Panc1 (cell line): ENCODE measurements around the gene MACROD2. TPM values are rescaled to one million over a fixed set of nuclear protein-coding genes. Genes with fewer than 3 reads are reported as not detected.

ENCODE experiments used
- ATAC-seq: fragments of 200-7000 bp; cut with Tn5 transposase; 2 replicates; pipeline ENCODE4 v1.9.1; 2020; ENCODE audit warnings: mild to moderate bottlenecking, moderate library complexity
- BruUV-seq: library from RNA; stranded (reverse); fragments of 400-500 nt; replicated peaks from 2 replicates; lab custom pipeline; 2021; lab: Mats Ljungman, UMichigan
- CTCF ChIA-PET: fragments of 300-600 bp; sonication (Branson Sonifier 250); formaldehyde crosslinking; loops from one replicate; lab custom pipeline; 2022; ENCODE audit warnings: antibody characterized with exemption; lab: Charles Lee
- POLR2A ChIA-PET: fragments of 300-600 bp; sonication (Branson Sonifier 250); formaldehyde crosslinking; loops from one replicate; lab custom pipeline; 2022; ENCODE audit warnings: antibody characterized with exemption; lab: Charles Lee
- DNase-seq: peaks from one replicate; pipeline ENCODE4 v3.0.0-alpha.2; 2010; ENCODE audit warnings: low read depth, low spot score
- H3K27ac ChIP-seq: 2 replicates; pipeline ENCODE4 v1.5.1; 2011; ENCODE audit warnings: mild to moderate bottlenecking, low read length, inconsistent platforms
- H3K27me3 ChIP-seq: fragments of 200-500 bp; sonication (Bioruptor generic); 2 replicates; pipeline ENCODE4 v1.6.0; 2014; ENCODE audit warnings: low read length, inconsistent platforms; ENCODE audit not compliant: control insufficient read depth, insufficient read depth
- H3K36me3 ChIP-seq: fragments of 200-500 bp; sonication (Bioruptor generic); 2 replicates; pipeline ENCODE4 v1.5.1; 2014; ENCODE audit warnings: inconsistent platforms, mild to moderate bottlenecking, low read length, moderate library complexity; ENCODE audit not compliant: control insufficient read depth, insufficient read depth
- H3K4me1 ChIP-seq: 2 replicates; pipeline ENCODE4 v1.5.1; 2011; ENCODE audit warnings: inconsistent platforms, mild to moderate bottlenecking, low read length, moderate library complexity; ENCODE audit not compliant: control insufficient read depth, insufficient read depth
- H3K4me3 ChIP-seq, 2 experiments: 2 replicates each; pipeline ENCODE4 v1.5.1; 2011 to 2012; ENCODE audit warnings: low read depth in 2 of 2, low read length in 2 of 2, mild to moderate bottlenecking in 2 of 2, inconsistent platforms in 1 of 2, moderate library complexity in 1 of 2
- H3K9me3 ChIP-seq: fragments of 200-500 bp; sonication (Bioruptor generic); 2 replicates; pipeline ENCODE4 v1.5.1; 2014; ENCODE audit warnings: low read depth, mild to moderate bottlenecking, inconsistent platforms, low read length, moderate library complexity; ENCODE audit not compliant: control insufficient read depth, insufficient read depth
- CTCF ChIP-seq: fragments of 450-650 bp; IDR thresholded peaks from 2 replicates; pipeline ENCODE4 v1.5.1; 2017; ENCODE audit warnings: mild to moderate bottlenecking
- POLR2AphosphoS5 ChIP-seq: IDR thresholded peaks from 2 replicates; pipeline ENCODE4 v1.6.1; 2012; ENCODE audit warnings: mild to moderate bottlenecking, low read depth, low read length, moderate library complexity
- REST ChIP-seq, 2 experiments: IDR thresholded peaks; 2 replicates each; pipeline ENCODE4 v1.6.1; 2011 to 2012; ENCODE audit warnings: low read depth in 2 of 2, control low read depth in 1 of 2, low read length in 1 of 2, mild to moderate bottlenecking in 1 of 2, moderate library complexity in 1 of 2; ENCODE audit not compliant: insufficient read depth in 1 of 2
- SIN3A ChIP-seq: IDR thresholded peaks from 2 replicates; pipeline ENCODE4 v1.6.1; 2012; ENCODE audit warnings: low read depth, mild to moderate bottlenecking, low read length, moderate library complexity, borderline replicate concordance; ENCODE audit not compliant: insufficient read depth
- TCF7L2 ChIP-seq: IDR thresholded peaks from 2 replicates; pipeline ENCODE4 v1.6.1; 2011; ENCODE audit warnings: mild to moderate bottlenecking, low read depth, low read length, inconsistent platforms
- in situ Hi-C: cut with HindIII; loops from 2 replicates; pipeline ENCODE4 v1.10.0; 2016; ENCODE audit warnings: low sequenced_read_pairs, low pct_unique_long_range_greater_than_20kb
- intact Hi-C: fragments of 100-400 bp; cut with micrococcal nuclease; formaldehyde crosslinking; loops from one replicate; pipeline ENCODE4 v1.10.0; 2022; ENCODE audit not compliant: unreplicated experiment
- total RNA-seq: library from RNA; stranded (reverse); gene quantifications from one replicate; pipeline ENCODE4 v1.2.1, GENCODE V29; 2021; ENCODE audit not compliant: unreplicated experiment

Gene MACROD2
- total RNA-seq, 1 experiment from 2014 or later, result 1.2 TPM

DNA sequence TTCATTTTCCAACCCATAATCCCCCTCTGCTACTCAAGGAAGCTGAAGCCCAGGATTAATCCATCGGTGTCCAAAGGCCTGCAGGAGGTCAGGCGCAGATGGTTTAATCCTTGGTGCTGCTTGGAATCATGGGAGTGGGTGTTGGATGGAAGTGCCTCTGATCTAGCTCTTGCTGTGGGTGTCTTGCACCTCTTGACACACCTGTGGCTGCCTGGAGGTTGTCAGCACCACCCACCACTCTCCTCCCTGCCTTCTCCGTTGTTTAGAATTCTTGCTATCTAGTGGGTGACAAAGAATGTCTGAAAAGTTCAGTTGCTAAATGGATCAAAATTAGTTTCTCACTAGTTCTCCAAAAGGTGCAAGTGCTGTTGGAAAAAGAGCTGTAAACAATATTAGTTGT, 1416.5 kb downstream of the MACROD2 start:
- Histone ChIP-seq H3K36me3 (no peaks in the 10 kb centered on the region), H3K4me1 (no peaks in the 10 kb centered on the region), H3K27ac (no peak overlapping the region), H3K27me3 (no peaks in the 10 kb centered on the region), H3K4me3 (no peak overlapping the region), H3K9me3 (no peaks in the 10 kb centered on the region)
- no TSS peak for BruUV-seq
- intact Hi-C loops (no loop called here), in situ Hi-C loops (no loop called here)
- DNase-seq (no peak), ATAC-seq (no peak)
- CTCF ChIA-PET, result no interaction called here
- POLR2A ChIA-PET, result no interaction called here
- TF ChIP-seq TCF7L2 (no peak), REST (IDR thresholded peaks at IDR 0.05; ENCODE audit: insufficient read depth in 1 of 2, low read depth in 2 of 2, low read length in 1 of 2) (no peak), SIN3A (no peak), POLR2AphosphoS5 (no peak), CTCF (no peak)

GRCh38 chr20:15415908-15416307, 1420.6 kb downstream of the MACROD2 start:
- H3K4me1 ChIP-seq, result no peaks in the 10 kb centered on the region
- no peak for DNase-seq
- H3K27ac ChIP-seq, result no peak overlapping the region
- BruUV-seq, result no TSS peak
- no peak overlapping the region for H3K4me3 ChIP-seq
- TF ChIP-seq REST (IDR thresholded peaks at IDR 0.05; ENCODE audit: insufficient read depth in 1 of 2, low read depth in 2 of 2, low read length in 1 of 2) (no peak), SIN3A (no peak), POLR2AphosphoS5 (no peak), TCF7L2 (no peak), CTCF (no peak)
- no peaks in the 10 kb centered on the region for H3K9me3 ChIP-seq
- in situ Hi-C loops (no loop called here), intact Hi-C loops (no loop called here)
- no peaks in the 10 kb centered on the region for H3K27me3 ChIP-seq
- ChIA-PET CTCF (no interaction called here), POLR2A (no interaction called here)
- H3K36me3 ChIP-seq, result no peaks in the 10 kb centered on the region
- ATAC-seq, result no peak
